ENCODE measurements around the gene DOCK10. TPM values are rescaled to one million over a fixed set of nuclear protein-coding genes. Genes with fewer than 3 reads are reported as not detected.

The DOCK10 gene
- polyA plus RNA-seq, 1 donor (not counting 4 experiments of a cell fraction or from before 2014, with no cell fraction given): 2.5 TPM

DNA sequence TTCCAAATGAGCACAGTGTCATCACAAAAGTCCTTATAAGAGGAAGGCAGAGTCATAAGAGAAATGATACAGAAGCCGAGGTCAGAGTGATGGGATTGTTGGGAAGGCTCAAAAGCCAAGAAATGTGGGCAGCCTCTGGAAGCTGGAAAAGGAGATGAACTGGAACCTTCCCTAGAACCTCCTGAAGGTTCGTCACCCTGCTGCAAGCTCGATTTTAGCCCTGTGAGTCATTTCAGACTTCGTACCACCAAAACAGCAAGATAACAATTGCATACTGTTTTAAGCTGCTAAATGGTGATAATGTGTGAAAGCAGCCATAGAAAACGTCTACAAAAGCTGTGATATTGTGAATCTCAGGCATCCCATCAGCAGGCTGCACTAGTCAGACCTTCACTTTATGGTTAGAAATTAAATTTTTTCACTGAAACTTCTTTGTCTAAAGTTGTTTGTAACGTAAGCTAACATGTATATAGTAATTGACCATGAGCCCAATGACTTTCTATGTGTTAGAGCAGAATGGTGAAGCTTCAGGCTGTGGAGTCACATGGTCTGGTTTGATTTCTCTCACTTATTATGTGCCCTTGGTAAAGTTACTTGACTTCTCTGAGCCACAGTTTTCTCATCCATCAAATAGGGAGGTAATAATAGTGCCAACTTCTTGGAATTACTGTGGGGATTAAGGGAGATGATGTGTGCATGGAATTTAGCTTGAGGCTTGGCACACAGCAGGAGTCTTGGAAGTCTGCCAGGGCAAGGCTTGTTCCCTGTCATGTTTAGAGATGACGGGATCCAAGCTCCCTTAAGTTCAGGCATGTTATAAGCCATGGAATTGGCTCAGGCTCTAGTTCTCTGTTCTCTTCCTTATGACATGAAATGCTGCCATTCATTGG lies 194.1 kb downstream of the DOCK10 start:
- peak overlapping the region; percentile 43 for H3K27ac ChIP-seq (ENCODE audit: control insufficient read depth, insufficient read depth, low read length)
- H3K9ac ChIP-seq (ENCODE audit: control insufficient read depth, extremely low read depth, insufficient read depth, low read length): no peak overlapping the region
- TF ChIP-seq EZH2 (IDR thresholded peaks at IDR 0.05; ENCODE audit: low read length): no peak
- TF ChIP-seq, protein P1, sequence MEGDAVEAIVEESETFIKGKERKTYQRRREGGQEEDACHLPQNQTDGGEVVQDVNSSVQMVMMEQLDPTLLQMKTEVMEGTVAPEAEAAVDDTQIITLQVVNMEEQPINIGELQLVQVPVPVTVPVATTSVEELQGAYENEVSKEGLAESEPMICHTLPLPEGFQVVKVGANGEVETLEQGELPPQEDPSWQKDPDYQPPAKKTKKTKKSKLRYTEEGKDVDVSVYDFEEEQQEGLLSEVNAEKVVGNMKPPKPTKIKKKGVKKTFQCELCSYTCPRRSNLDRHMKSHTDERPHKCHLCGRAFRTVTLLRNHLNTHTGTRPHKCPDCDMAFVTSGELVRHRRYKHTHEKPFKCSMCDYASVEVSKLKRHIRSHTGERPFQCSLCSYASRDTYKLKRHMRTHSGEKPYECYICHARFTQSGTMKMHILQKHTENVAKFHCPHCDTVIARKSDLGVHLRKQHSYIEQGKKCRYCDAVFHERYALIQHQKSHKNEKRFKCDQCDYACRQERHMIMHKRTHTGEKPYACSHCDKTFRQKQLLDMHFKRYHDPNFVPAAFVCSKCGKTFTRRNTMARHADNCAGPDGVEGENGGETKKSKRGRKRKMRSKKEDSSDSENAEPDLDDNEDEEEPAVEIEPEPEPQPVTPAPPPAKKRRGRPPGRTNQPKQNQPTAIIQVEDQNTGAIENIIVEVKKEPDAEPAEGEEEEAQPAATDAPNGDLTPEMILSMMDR (optimal IDR thresholded peaks at IDR 0.05 in 1 of 3, IDR thresholded peaks at IDR 0.05 in 1 of 3, conservative IDR thresholded peaks at IDR 0.05 in 1 of 3; ENCODE audit: extremely low read depth in 1 of 3, insufficient read depth in 2 of 3, low read length in 3 of 3): no peak
- peak overlapping the region; percentile 41 for H3K4me2 ChIP-seq (ENCODE audit: control insufficient read depth, extremely low read depth, insufficient read depth, low read depth, low read length)
- no peak overlapping the region for H2AFZ ChIP-seq (ENCODE audit: control insufficient read depth, low read length)
- peak; percentile 99 for FAIRE-seq
- peak; percentile 94 for DNase-seq (ENCODE audit: low read depth, low spot score)
- no peaks in the 10 kb centered on the region for H3K27me3 ChIP-seq (ENCODE audit: control insufficient read depth, extremely low read depth, insufficient read depth, low read length)
- H3K36me3 ChIP-seq (ENCODE audit: control insufficient read depth in 2 of 2, extremely low read depth in 1 of 2, insufficient read depth in 2 of 2, low read length in 2 of 2): no peaks in the 10 kb centered on the region
- H3K9me1 ChIP-seq (ENCODE audit: control insufficient read depth, extremely low read depth, insufficient read depth, low read length): peaks cover 6% of the 10 kb centered on the region
- no peaks in the 10 kb centered on the region for H3K9me3 ChIP-seq (ENCODE audit: control insufficient read depth, low read depth, low read length)
- H3K4me1 ChIP-seq (ENCODE audit: control insufficient read depth, extremely low read depth, insufficient read depth, low read length): peaks cover 23% of the 10 kb centered on the region
- H4K20me1 ChIP-seq (ENCODE audit: control insufficient read depth, extremely low read depth, insufficient read depth, low read length): no peaks in the 10 kb centered on the region
- no peak overlapping the region for H3K4me3 ChIP-seq (ENCODE audit: control insufficient read depth in 2 of 3, extremely low read depth in 1 of 3, insufficient read depth in 2 of 3, low read depth in 1 of 3, low read length in 3 of 3)
- H3K79me2 ChIP-seq (ENCODE audit: control insufficient read depth, insufficient read depth, low read length): no peaks in the 10 kb centered on the region
- dilution Hi-C loops (cut with MboI; ENCODE audit: extremely low pct_ligation_motif_present, low sequenced_read_pairs): no loop called here

DNA sequence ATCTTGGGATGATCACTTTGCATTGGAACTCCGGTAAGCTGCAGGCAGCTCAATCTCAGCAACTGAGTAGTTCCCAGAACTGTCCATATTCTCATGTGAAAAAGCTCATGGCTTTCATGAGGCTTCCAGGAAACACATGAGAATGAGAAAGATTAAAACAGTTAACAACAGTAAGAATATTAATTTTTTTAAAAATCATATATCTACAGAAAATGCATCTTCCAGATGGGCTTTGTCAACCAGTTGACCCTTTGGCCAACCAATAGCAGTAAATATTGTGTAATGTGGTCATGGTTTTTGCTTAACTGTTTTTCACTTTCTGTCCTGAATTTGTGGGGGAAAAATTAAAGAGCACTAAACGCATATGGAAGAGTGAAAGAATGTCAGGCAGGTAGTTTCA lies 194.9 kb downstream of the DOCK10 start:
- DNase-seq (ENCODE audit: low read depth, low spot score) (no peak), FAIRE-seq (no peak)
- Histone ChIP-seq H3K36me3 (ENCODE audit: control insufficient read depth in 2 of 2, extremely low read depth in 1 of 2, insufficient read depth in 2 of 2, low read length in 2 of 2) (no peaks in the 10 kb centered on the region), H3K79me2 (ENCODE audit: control insufficient read depth, insufficient read depth, low read length) (no peaks in the 10 kb centered on the region), H3K4me2 (ENCODE audit: control insufficient read depth, extremely low read depth, insufficient read depth, low read depth, low read length) (no peak overlapping the region), H4K20me1 (ENCODE audit: control insufficient read depth, extremely low read depth, insufficient read depth, low read length) (no peaks in the 10 kb centered on the region), H3K9ac (ENCODE audit: control insufficient read depth, extremely low read depth, insufficient read depth, low read length) (no peak overlapping the region), H3K9me1 (ENCODE audit: control insufficient read depth, extremely low read depth, insufficient read depth, low read length) (peaks cover 6% of the 10 kb centered on the region), H3K4me3 (ENCODE audit: control insufficient read depth in 2 of 3, extremely low read depth in 1 of 3, insufficient read depth in 2 of 3, low read depth in 1 of 3, low read length in 3 of 3) (no peak overlapping the region), H3K4me1 (ENCODE audit: control insufficient read depth, extremely low read depth, insufficient read depth, low read length) (peaks cover 23% of the 10 kb centered on the region), H3K9me3 (ENCODE audit: control insufficient read depth, low read depth, low read length) (no peaks in the 10 kb centered on the region), H3K27ac (ENCODE audit: control insufficient read depth, insufficient read depth, low read length) (no peak overlapping the region), H2AFZ (ENCODE audit: control insufficient read depth, low read length) (no peak overlapping the region), H3K27me3 (ENCODE audit: control insufficient read depth, extremely low read depth, insufficient read depth, low read length) (no peaks in the 10 kb centered on the region)
- TF ChIP-seq EZH2 (IDR thresholded peaks at IDR 0.05; ENCODE audit: low read length): no peak
- TF ChIP-seq, protein P1 (optimal IDR thresholded peaks at IDR 0.05 in 1 of 3, IDR thresholded peaks at IDR 0.05 in 1 of 3, conservative IDR thresholded peaks at IDR 0.05 in 1 of 3; ENCODE audit: extremely low read depth in 1 of 3, insufficient read depth in 2 of 3, low read length in 3 of 3): no peak
- dilution Hi-C loops (cut with MboI; ENCODE audit: extremely low pct_ligation_motif_present, low sequenced_read_pairs): no loop called here
